ENCODE measurements around the gene ARHGAP31. TPM values are rescaled to one million over a fixed set of nuclear protein-coding genes. Genes with fewer than 3 reads are reported as not detected.

ARHGAP31 gene
- total RNA-seq, 3 donors from 2014 or later (not counting 1 experiment from before 2014, with no cell fraction given) = 4.1 to 8.4 (median 8.4) TPM

DNA sequence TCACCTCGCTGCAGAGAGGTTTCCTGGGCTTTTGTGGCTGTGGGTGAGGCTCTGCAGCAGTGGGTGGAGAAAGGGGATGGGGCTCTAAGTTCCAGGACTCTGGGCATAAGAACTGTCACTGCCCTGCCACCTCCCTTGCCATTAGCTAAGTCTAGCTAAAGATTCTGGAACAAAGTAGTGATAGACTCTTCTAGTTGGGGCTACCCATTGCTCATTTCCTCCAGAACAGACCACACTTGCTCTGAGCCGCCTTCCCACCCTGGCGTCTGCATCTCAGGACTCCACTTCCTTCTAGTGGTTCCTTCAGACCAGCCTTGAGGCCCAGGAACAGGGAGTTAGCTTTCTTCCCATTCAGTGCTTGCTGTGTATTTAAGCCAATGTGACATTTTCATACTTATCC is 7.5 kb downstream of the ARHGAP31 start:
- no peak overlapping the region for H3K27ac ChIP-seq (ENCODE audit: low read length)
- intact Hi-C loops (cut with micrococcal nuclease) = no loop called here
- TF ChIP-seq CTCF (IDR thresholded peaks at IDR 0.05) = no peak
- ATAC-seq = peak in 2 of 3 donors; percentile 26 to 30
- H3K4me3 Mint-ChIP-seq = no peak overlapping the region
- H3K36me3 Mint-ChIP-seq = no peaks in the 10 kb centered on the region
- DNase-seq = no peak
- 50% methylated on average over 3 of the region's 3 CpGs for WGBS (ENCODE audit: insufficient coverage)
- no peaks in the 10 kb centered on the region for H3K27me3 ChIP-seq (ENCODE audit: control insufficient read depth, insufficient read depth, low read length)
- no peaks in the 10 kb centered on the region for H3K36me3 ChIP-seq (ENCODE audit: control insufficient read depth, insufficient read depth, low read length)
- H3K27ac Mint-ChIP-seq = peak overlapping the region in 1 of 2 donors; percentile 41
- peaks cover 36% of the 10 kb centered on the region for H3K4me1 ChIP-seq (ENCODE audit: control insufficient read depth, insufficient read depth, low read length)
- H3K9me3 Mint-ChIP-seq = no peaks in the 10 kb centered on the region
- H3K4me3 ChIP-seq (ENCODE audit: low read length) = no peak overlapping the region
- H3K9me3 ChIP-seq (ENCODE audit: control insufficient read depth, insufficient read depth, low read length) = no peaks in the 10 kb centered on the region
- no peaks in the 10 kb centered on the region for H3K27me3 Mint-ChIP-seq (ENCODE audit: low read depth in 2 of 2)
- peaks cover 34 to 42% of the 10 kb centered on the region in 2 donors for H3K4me1 Mint-ChIP-seq

- Histone ChIP-seq H3K36me3 (ENCODE audit: control insufficient read depth, insufficient read depth, low read length) (no peaks in the 10 kb centered on the region), H3K9me3 (ENCODE audit: control insufficient read depth, insufficient read depth, low read length) (no peaks in the 10 kb centered on the region), H3K27ac (ENCODE audit: low read length) (no peak overlapping the region), H3K27me3 (ENCODE audit: control insufficient read depth, insufficient read depth, low read length) (no peaks in the 10 kb centered on the region), H3K4me3 (ENCODE audit: low read length) (no peak overlapping the region), H3K4me1 (ENCODE audit: control insufficient read depth, insufficient read depth, low read length) (peaks cover 25% of the 10 kb centered on the region)
- ATAC-seq = no peak
- Mint-ChIP-seq H3K9me3 (no peaks in the 10 kb centered on the region), H3K4me3 (no peak overlapping the region), H3K27me3 (ENCODE audit: low read depth in 2 of 2) (no peaks in the 10 kb centered on the region), H3K36me3 (no peaks in the 10 kb centered on the region), H3K27ac (no peak overlapping the region), H3K4me1 (peaks cover 22 to 30% of the 10 kb centered on the region in 2 donors)
- DNase-seq = no peak
- WGBS (ENCODE audit: insufficient coverage) = 71% methylated on average over 6 of the region's 7 CpGs
- TF ChIP-seq CTCF (IDR thresholded peaks at IDR 0.05) = no peak
- intact Hi-C loops (cut with micrococcal nuclease) = no loop called here
These were observed 8.7 kb downstream of the ARHGAP31 start for GRCh38 chr3:119302697-119303551.

DNA sequence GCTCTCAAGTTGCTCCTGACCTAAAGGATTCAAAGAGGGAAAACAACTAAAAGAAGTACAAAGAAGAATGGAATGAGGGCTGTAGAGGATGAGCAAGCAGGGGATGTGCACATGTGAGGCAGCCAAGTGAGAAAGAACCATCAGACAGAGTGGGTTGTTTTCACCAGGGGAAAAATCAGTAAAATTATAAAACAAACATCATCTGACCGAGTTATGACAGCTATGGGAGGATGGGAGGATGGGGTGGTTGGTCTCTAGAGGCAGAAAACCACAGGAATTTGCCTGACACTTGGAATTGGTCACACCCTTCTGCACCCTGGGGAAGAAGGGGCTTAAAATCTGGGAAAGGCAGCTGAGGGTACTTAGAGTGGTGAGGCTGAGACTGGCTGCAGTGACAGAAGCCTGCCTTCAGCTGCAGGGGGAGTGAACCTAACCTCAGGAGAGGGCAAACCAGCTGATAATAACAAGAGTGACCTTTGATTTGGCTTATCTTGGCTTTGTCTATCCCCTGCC is 10.1 kb downstream of the ARHGAP31 start:
- Mint-ChIP-seq H3K27ac (no peak overlapping the region), H3K36me3 (no peaks in the 10 kb centered on the region), H3K4me1 (peaks cover 19 to 20% of the 10 kb centered on the region in 2 donors), H3K9me3 (no peaks in the 10 kb centered on the region), H3K4me3 (no peak overlapping the region), H3K27me3 (ENCODE audit: low read depth in 2 of 2) (no peaks in the 10 kb centered on the region)
- no peak for TF ChIP-seq CTCF (IDR thresholded peaks at IDR 0.05)
- Histone ChIP-seq H3K27me3 (ENCODE audit: control insufficient read depth, insufficient read depth, low read length) (no peaks in the 10 kb centered on the region), H3K4me3 (ENCODE audit: low read length) (no peak overlapping the region), H3K36me3 (ENCODE audit: control insufficient read depth, insufficient read depth, low read length) (no peaks in the 10 kb centered on the region), H3K9me3 (ENCODE audit: control insufficient read depth, insufficient read depth, low read length) (no peaks in the 10 kb centered on the region), H3K27ac (ENCODE audit: low read length) (no peak overlapping the region), H3K4me1 (ENCODE audit: control insufficient read depth, insufficient read depth, low read length) (peaks cover 16% of the 10 kb centered on the region)
- no peak for ATAC-seq
- DNase-seq = no peak
- 100% methylated on average over 1 of the region's 1 CpG for WGBS (ENCODE audit: insufficient coverage)
- intact Hi-C loops (cut with micrococcal nuclease) = no loop called here

Data from natural killer cell (primary cell).